CD4-positive, alpha-beta T cell treated with Interferon alpha-2 for 1 hour (primary cell): Measurements from ENCODE around the gene PITPNC1.
"Not testable (repeated sequence)": the region's sequence is repeated elsewhere in the genome, so short reads cannot be mapped to it uniquely, and the experiment has no call there.

ENCODE experiments used
- DNase-seq, 2 donors: peaks; one replicate each; pipeline ENCODE4 v3.0.0-alpha.2; 2020 to 2022

Gene PITPNC1

GRCh38 chr17:67557052-67557845, 180.2 kb downstream of the PITPNC1 start:
- no peak for DNase-seq

- no peak for DNase-seq
Measured at GRCh38 chr17:67557921-67558320, 180.8 kb downstream of the PITPNC1 start.

GRCh38 chr17:67558740-67559380, 181.8 kb downstream of the PITPNC1 start:
- no peak for DNase-seq

- no peak for DNase-seq
Measured at GRCh38 chr17:67559381-67559966, 182.4 kb downstream of the PITPNC1 start.

GRCh38 chr17:67562005-67562404, 184.9 kb downstream of the PITPNC1 start:
- no peak for DNase-seq

GRCh38 chr17:67563692-67564228, 186.7 kb downstream of the PITPNC1 start:
- no peak for DNase-seq

GRCh38 chr17:67565068-67565467, 188.0 kb downstream of the PITPNC1 start:
- DNase-seq, result no peak

- no peak for DNase-seq
Measured at GRCh38 chr17:67566656-67567055, 189.6 kb downstream of the PITPNC1 start.

GRCh38 chr17:67569015-67569451, 192.0 kb downstream of the PITPNC1 start:
- no peak for DNase-seq

- no peak for DNase-seq
Measured at GRCh38 chr17:67569873-67570272, 192.8 kb downstream of the PITPNC1 start.

- no peak for DNase-seq
Measured at GRCh38 chr17:67570797-67571196, 193.7 kb downstream of the PITPNC1 start.

GRCh38 chr17:67571478-67571877, 194.4 kb downstream of the PITPNC1 start:
- no peak for DNase-seq

- DNase-seq, result no peak
Measured at GRCh38 chr17:67573987-67574657, 197.0 kb downstream of the PITPNC1 start.

- DNase-seq, result no peak
Measured at GRCh38 chr17:67574658-67575293, 197.7 kb downstream of the PITPNC1 start.

GRCh38 chr17:67575325-67575724, 198.2 kb downstream of the PITPNC1 start:
- no peak for DNase-seq

- DNase-seq, result no peak
Measured at GRCh38 chr17:67576471-67577115, 199.5 kb downstream of the PITPNC1 start.

GRCh38 chr17:67577429-67578141, 200.5 kb downstream of the PITPNC1 start:
- DNase-seq, result no peak

GRCh38 chr17:67578142-67578457, 201.0 kb downstream of the PITPNC1 start:
- DNase-seq, result no peak

GRCh38 chr17:67578679-67579405, 201.8 kb downstream of the PITPNC1 start:
- DNase-seq, result not testable (repeated sequence)

GRCh38 chr17:67582673-67583081, 205.6 kb downstream of the PITPNC1 start:
- DNase-seq, result no peak

GRCh38 chr17:67585077-67585602, 208.1 kb downstream of the PITPNC1 start:
- DNase-seq, result no peak
